Measurements from ENCODE around the gene PYY. TPM values are rescaled to one million over a fixed set of nuclear protein-coding genes. Genes with fewer than 3 reads are reported as not detected.

The PYY gene
- not detected in 2 replicates for total RNA-seq

GRCh38 chr17:43953746-43954145, at the start of gene PYY:
Gene PYY, minus strand, starts transcription at chr17:43953940. Its CDS starts 457 bp downstream, at chr17:43953483.

DNA sequence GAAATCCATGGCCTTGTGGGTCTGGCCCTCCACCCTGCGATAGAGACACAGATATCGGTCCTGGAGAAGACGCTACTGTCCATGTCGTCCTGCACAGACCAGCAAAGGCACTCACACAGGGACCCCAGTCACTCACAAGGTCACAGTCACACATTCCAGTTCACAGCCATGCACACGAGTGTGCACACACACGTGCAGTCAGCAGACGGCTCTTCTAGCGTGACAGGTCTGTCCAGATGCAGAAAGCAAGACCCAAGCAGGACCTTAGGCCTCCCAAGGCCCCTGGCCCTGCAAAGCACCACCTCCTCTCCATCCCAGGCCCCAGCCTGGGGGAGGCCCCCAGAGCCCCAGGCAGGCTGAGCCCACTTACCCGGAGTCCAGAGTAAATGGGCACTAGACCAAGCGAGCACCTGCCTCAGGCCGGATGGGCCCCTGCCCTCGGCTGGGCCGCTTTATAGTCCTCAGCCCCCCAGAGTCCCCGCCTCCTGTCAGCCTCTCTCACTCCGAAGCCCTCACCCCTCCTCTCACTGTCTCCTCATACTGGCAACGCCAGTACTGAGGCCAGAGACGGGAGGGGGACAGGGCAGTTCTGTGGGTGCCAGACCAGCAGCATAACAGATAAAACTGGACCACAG, 11.6 kb downstream of the PYY start, which contains the start of gene PPY:
TSS of gene PPY (minus strand) at position 426 of the 635 bp plus-strand sequence. CDS start 822 bp downstream, outside the sequence.

GRCh38 chr17:43907425-43907981, 46.2 kb downstream of the PYY start, which contains the start of gene MPP2:
Gene MPP2, minus strand, starts transcription at chr17:43907536. Its CDS starts 3,076 bp downstream, at chr17:43904460.

Other genes starting within 250 kb of the PYY start
- 0.16 TPM in 1 of 2 replicates, not detected in the other for gene SOST, start 195.1 kb downstream of the PYY start, total RNA-seq
- 67.3 and 75.3 TPM in 2 replicates for gene DUSP3, start 175.0 kb downstream of the PYY start, total RNA-seq
- not detected in 2 replicates for gene CFAP97D1, start 173.5 kb downstream of the PYY start, total RNA-seq
- gene MPP3, start 120.8 kb downstream of the PYY start, total RNA-seq: 13.8 and 18.3 TPM in 2 replicates
- gene CD300LG, start 106.8 kb downstream of the PYY start, total RNA-seq: not detected in 2 replicates
- gene MPP2, start 46.4 kb downstream of the PYY start, total RNA-seq: 2.9 and 3.4 TPM in 2 replicates
- gene PPY, start 11.5 kb downstream of the PYY start, total RNA-seq: not detected in 2 replicates
- gene NAGS, start 50.7 kb upstream of the PYY start, total RNA-seq: 1.1 and 2.1 TPM in 2 replicates
- gene TMEM101, start 61.0 kb upstream of the PYY start, total RNA-seq: 35.3 and 35.9 TPM in 2 replicates
- gene LSM12, start 112.7 kb upstream of the PYY start, total RNA-seq: 61.9 and 62.1 TPM in 2 replicates
- gene G6PC3, start 116.8 kb upstream of the PYY start, total RNA-seq: 25.5 and 27.6 TPM in 2 replicates
- 133 and 147 TPM in 2 replicates for gene HDAC5, start 169.7 kb upstream of the PYY start, total RNA-seq
- gene HROB, start 188.0 kb upstream of the PYY start, total RNA-seq: 0.81 and 1.7 TPM in 2 replicates
- not detected in 2 replicates for gene ASB16, start 216.8 kb upstream of the PYY start, total RNA-seq
- 35.9 and 38.9 TPM in 2 replicates for gene TMUB2, start 233.0 kb upstream of the PYY start, total RNA-seq
- 65.6 and 75.8 TPM in 2 replicates for gene ATXN7L3, start 245.9 kb upstream of the PYY start, total RNA-seq